Tibial artery (tissue), 4 donors: ENCODE measurements around the gene APBB2.

ENCODE experiments used
- DNase-seq, 2 donors: peaks; one replicate each; pipeline ENCODE4 v3.0.0-alpha.2; 2019
- H3K27ac ChIP-seq, 2 donors: fragments of 200-600 bp; sonication (generic) in 1 of 2; 1 replicate in 1 of 2; 2 replicates in 1 of 2; pipeline ENCODE4 v1.5.1; 2018 to 2019; ENCODE audit warnings: mild to moderate bottlenecking in 1 of 2
- H3K27me3 ChIP-seq, 2 donors: fragments of 200-600 bp; sonication (generic) in 1 of 2; one replicate each; pipeline versions ENCODE4 v1.5.1 to v1.6.0; 2016 to 2019
- H3K36me3 ChIP-seq, 3 donors: fragments of 200-600 bp; sonication (generic) in 2 of 3; one replicate each; pipeline ENCODE4 v1.5.1; 2016 to 2019; ENCODE audit warnings: mild to moderate bottlenecking in 2 of 3
- H3K4me1 ChIP-seq, 4 donors: fragments of 200-600 bp; sonication (generic) in 2 of 4; 1 replicate in 3 of 4; 2 replicates in 1 of 4; pipeline ENCODE4 v1.5.1; 2016 to 2019
- H3K4me3 ChIP-seq, 2 donors: fragments of 200-600 bp; sonication (generic) in 1 of 2; 1 replicate in 1 of 2; 2 replicates in 1 of 2; pipeline ENCODE4 v1.5.1; 2018 to 2019; ENCODE audit warnings: mild to moderate bottlenecking in 2 of 2
- H3K9me3 ChIP-seq, 3 donors: fragments of 200-600 bp; sonication (generic) in 1 of 3; one replicate each; pipeline ENCODE4 v1.5.1; 2016 to 2019
- intact Hi-C: fragments of 100-400 bp; cut with DNase I; formaldehyde crosslinking; loops from one replicate; pipeline ENCODE4 v1.15.0; 2023; ENCODE audit warnings: low total_unique reads
- TF ChIP-seq, protein P1 (sequence below), 2 experiments: fragments of 200-600 bp in 1 of 2; fragments of 450-650 bp in 1 of 2; IDR thresholded peaks; one replicate each; pipeline ENCODE4 v1.5.1; 2017 to 2019; ENCODE audit warnings: antibody characterized with exemption in 2 of 2, mild to moderate bottlenecking in 1 of 2, moderate library complexity in 1 of 2

The APBB2 gene

DNA sequence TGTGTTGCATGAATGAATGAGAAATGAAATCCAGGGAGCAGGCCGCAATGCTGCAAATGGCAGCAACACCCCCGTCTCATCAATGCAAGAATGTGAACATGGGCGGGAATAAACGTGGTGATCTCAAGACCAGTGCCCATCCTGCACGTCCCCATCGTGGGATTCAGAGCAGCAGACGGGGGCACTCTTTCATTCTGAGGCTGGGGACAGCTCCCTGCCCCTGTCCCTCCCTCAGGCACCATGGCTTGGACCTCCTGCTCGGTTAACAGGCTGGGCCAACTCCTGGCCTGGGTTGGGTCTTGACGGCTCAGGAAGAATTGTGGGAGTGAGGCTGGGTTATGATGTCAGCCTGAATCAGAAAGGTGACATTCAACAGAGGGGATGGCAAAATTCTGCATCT is 385.7 kb downstream of the APBB2 start:
- intact Hi-C loops: no loop called here
- H3K9me3 ChIP-seq: no peaks in the 10 kb centered on the region
- H3K4me1 ChIP-seq: no peaks in the 10 kb centered on the region
- peaks cover 56 to 92% (median 67%) of the 10 kb centered on the region in 3 donors for H3K36me3 ChIP-seq
- TF ChIP-seq, protein P1, sequence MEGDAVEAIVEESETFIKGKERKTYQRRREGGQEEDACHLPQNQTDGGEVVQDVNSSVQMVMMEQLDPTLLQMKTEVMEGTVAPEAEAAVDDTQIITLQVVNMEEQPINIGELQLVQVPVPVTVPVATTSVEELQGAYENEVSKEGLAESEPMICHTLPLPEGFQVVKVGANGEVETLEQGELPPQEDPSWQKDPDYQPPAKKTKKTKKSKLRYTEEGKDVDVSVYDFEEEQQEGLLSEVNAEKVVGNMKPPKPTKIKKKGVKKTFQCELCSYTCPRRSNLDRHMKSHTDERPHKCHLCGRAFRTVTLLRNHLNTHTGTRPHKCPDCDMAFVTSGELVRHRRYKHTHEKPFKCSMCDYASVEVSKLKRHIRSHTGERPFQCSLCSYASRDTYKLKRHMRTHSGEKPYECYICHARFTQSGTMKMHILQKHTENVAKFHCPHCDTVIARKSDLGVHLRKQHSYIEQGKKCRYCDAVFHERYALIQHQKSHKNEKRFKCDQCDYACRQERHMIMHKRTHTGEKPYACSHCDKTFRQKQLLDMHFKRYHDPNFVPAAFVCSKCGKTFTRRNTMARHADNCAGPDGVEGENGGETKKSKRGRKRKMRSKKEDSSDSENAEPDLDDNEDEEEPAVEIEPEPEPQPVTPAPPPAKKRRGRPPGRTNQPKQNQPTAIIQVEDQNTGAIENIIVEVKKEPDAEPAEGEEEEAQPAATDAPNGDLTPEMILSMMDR (IDR thresholded peaks at IDR 0.05): no peak
- no peaks in the 10 kb centered on the region for H3K27me3 ChIP-seq
- H3K27ac ChIP-seq: no peak overlapping the region
- no peak overlapping the region for H3K4me3 ChIP-seq
- DNase-seq: peak in 1 of 2 donors; percentile 53

DNA sequence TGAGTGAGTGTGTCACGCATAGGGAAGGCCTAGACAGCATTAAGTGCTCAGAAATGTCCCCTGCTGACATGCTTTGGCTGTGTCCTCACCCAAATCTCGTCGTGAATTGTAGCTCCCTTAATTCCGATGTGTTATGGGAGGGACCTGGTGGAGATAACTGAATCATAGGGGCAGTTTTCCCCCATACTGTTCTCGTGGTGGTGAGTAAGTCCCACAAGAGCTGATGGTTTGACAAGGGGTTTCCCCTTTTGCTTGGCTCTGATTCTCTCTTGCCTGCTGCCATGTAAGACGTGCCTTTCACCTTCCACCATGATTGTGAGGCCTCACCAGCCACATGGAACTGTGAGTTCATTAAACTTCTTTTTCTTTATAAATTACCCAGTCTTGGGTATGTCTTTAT is 386.6 kb downstream of the APBB2 start:
- intact Hi-C loops: no loop called here
- no peaks in the 10 kb centered on the region for H3K9me3 ChIP-seq
- H3K4me1 ChIP-seq: no peaks in the 10 kb centered on the region
- H3K27me3 ChIP-seq: no peaks in the 10 kb centered on the region
- DNase-seq: peak in 1 of 2 donors; percentile 15
- no peak overlapping the region for H3K27ac ChIP-seq
- H3K4me3 ChIP-seq: no peak overlapping the region
- peaks cover 64 to 92% (median 76%) of the 10 kb centered on the region in 3 donors for H3K36me3 ChIP-seq
- TF ChIP-seq, protein P1 (IDR thresholded peaks at IDR 0.05): no peak

DNA sequence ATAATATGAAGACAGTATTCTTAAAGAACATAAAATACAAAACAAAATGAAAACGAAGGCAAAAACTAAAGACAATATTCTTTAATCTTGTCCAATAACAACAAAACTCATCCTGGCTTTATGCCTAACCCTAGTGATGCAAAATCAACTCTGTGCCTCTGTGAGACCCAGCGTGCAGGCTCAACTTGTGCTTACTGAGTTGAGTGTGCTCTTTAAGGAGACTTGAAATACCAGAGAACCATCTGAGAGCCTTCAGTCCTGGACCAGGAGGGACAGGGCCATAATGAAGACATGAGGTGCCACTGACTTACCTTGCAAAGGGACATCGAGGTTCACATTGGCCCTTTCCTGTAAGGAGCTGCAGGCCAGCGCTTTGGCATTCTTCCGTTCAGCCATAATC is 387.5 kb downstream of the APBB2 start:
- Histone ChIP-seq H3K27me3 (no peaks in the 10 kb centered on the region), H3K4me1 (no peaks in the 10 kb centered on the region), H3K36me3 (peaks cover 70 to 93% (median 81%) of the 10 kb centered on the region in 3 donors), H3K4me3 (no peak overlapping the region), H3K9me3 (no peaks in the 10 kb centered on the region), H3K27ac (no peak overlapping the region)
- intact Hi-C loops: no loop called here
- TF ChIP-seq, protein P1 (IDR thresholded peaks at IDR 0.05): no peak
- DNase-seq: peak in 1 of 2 donors; percentile 40

DNA sequence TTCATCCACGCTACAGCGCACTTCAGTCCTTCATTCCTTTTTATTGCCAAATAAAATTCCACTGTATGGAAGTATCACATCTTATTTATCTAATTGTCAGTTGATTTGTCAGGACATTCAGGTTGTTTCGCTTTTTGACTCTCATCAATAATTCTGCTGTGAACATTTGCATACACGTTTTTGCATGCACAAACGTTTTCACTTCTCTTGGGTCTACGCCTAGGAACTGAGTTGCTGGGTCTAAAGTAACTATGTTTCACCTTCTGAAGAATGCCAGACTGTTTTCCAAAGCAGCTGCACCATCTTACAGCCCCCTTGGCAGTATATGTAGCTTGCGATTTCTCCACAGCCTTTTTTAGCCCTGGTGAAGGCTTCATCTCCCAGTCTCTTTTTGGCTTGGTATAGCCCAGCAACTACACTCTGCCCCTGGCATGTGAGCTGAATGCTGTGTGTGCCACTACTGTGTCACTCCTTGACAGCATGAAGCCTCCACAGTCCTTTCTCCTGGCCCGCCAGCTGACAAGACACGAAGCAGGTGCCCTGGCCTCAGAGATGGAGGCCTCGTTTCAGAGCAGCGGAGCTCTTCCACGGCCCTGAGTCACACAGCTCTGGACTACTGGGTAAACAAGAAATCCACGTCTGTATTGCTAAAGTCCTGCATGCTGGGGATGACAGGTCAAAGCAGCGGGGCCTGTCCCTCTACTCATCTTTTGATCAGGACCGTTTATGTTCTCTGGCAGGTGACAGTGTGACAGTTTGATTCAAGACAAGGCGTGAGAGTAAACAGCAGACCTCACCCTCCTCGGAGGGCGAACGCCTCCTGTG is 389.1 kb downstream of the APBB2 start:
- Histone ChIP-seq H3K9me3 (no peaks in the 10 kb centered on the region), H3K27me3 (no peaks in the 10 kb centered on the region), H3K36me3 (peaks cover 79 to 98% (median 95%) of the 10 kb centered on the region in 3 donors), H3K27ac (no peak overlapping the region), H3K4me3 (no peak overlapping the region), H3K4me1 (no peaks in the 10 kb centered on the region)
- intact Hi-C loops: no loop called here
- TF ChIP-seq, protein P1 (IDR thresholded peaks at IDR 0.05): no peak
- peak in 1 of 2 donors; percentile 20 for DNase-seq

DNA sequence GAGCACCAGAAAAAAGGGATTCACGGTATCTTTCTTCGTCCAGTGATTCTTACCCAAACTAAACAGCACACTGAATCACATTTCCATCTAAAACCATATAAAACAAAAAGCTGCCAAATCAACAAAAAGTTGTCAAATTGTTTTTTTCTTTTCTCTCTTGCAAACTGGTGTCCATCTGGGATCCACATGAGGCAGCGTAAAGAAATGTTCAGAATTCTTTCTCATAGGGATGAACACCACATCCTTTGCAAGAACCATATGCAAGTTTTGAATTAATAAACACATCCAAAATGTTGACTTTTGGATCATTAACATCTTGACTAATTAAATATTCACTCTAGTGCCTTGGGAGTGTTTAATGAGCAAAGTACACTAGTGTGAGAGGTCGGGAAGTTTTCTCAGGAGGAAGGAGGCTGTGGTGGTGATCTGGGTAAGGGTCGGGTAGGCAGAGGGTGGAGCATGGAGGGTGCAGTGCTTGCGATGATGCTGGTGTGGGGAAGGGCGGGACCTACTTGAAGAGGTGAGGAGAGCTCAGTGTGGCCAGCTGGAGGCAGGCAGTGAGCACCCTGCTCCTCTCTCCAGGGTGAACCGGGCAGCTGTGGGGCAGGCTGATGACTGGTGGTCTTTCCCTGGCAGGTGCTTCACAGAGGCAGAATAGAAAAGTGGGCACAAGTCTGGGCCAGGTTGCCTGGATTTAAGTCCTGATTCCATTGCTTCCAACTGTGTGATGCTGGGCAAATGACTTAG is 391.7 kb downstream of the APBB2 start:
- no peak overlapping the region for H3K27ac ChIP-seq
- no peaks in the 10 kb centered on the region for H3K9me3 ChIP-seq
- DNase-seq: peak in 1 of 2 donors; percentile 34
- TF ChIP-seq, protein P1 (IDR thresholded peaks at IDR 0.05): no peak
- H3K4me3 ChIP-seq: no peak overlapping the region
- intact Hi-C loops: no loop called here
- H3K4me1 ChIP-seq: no peaks in the 10 kb centered on the region
- no peaks in the 10 kb centered on the region for H3K27me3 ChIP-seq
- peaks cover 62 to 98% (median 83%) of the 10 kb centered on the region in 3 donors for H3K36me3 ChIP-seq
